SKM-1 treated with dmso at 0.1 percent for 144 hours (cell line): ENCODE data around the gene INPP4A.

ENCODE experiments used
- DNase-seq: peaks from one replicate; lab custom pipeline; 2025; ENCODE audit not compliant: unreplicated experiment; lab: John Stamatoyannopoulos, UW

Gene INPP4A

DNA sequence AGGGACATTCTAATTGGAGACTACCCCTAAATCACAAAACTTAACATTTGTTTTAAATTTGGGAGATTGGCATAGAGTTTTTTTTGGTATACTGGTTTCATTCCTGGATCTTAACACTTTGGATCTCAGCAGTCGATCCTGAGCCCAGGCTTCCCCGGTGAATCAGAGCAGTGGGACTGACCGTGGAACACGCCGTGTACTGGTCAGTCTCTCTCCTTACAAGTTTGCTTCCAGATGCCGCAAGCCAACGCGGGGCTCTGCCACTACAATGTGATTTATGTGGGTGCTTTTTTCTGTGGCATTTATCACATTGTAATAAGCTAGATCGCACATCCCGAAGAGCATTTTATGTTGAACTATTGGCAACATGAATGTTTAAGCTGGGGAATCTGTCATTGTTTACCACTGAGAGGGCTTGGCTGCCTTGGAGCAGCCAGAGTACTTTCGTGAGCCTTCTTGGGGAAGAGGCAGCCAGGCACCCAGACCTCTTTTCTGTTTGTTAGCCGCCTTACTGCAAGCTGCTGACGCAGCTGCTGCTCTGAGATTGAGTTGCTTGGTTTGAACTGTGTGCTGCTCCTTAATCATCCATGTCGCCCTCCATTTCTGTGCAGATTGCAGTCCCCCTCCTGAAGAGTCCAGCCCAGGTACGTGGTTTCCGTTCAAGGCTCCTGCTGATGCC is 114.3 kb downstream of the INPP4A start:
- no peak for DNase-seq

- no peak for DNase-seq
These were observed 114.9 kb downstream of the INPP4A start for GRCh38 chr2:98559581-98559980.

DNA sequence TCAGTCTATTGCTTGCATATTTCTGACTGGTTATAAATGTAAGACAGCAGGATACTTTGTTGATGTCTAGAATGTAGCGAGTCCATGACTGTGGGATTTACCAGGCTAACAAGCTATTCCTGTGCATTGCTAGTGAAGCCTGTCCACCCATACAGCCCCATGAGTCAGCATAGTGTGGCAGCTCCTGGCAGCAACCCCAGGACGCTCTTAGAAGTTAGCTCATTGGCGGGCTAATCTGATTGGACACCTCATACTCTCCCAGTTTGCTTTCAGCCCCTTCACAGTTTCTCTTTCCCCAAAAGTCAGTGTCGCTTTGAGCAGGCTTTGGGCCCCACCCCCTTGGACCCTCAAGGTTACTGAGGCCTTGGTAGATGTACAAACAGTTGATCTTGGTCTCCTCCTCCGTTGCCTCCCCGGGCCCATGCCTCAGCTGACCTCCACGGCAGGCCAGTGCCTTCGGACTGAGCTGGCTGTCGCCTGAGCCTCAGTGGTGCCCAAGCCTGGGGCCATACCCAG is 115.7 kb downstream of the INPP4A start:
- no peak for DNase-seq

GRCh38 chr2:98561018-98561417 is 116.4 kb downstream of the INPP4A start:
- no peak for DNase-seq

DNA sequence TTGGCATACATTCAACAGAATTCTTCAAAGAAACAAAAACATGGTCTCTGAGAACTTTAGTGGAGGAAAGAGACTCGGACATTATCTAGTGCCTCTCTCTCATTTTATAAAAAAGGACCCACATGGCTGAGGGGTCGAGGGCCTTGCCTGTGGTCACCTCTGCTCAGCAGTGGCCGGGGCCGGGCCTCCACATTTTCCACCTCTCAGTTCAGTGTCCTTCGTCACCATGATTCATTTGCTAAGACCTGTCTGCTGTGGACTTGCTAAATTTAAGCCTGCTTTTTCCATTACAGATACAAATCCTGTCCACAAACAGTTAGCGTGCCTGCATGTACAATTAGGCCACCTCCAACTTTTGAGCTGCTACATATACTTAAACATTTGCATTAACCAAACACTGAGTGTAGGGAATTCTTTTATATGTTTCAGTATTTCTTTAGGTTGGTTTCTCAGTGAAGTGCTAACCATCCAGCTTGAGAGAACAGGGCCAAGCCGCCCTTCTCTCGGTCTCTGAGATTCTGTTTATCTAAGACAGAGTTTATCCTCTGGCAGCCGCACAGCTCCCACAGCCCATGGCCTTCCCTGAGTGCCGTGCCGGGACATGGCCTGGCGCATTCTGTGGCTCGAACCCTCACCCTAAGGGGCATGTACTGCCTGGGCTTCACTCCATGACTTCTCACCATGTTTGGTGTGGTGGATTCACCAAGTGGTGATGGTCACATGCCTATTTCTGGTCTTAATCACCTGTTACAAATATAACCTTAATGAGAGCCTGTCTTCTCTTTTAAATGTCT is 117.4 kb downstream of the INPP4A start:
- DNase-seq = no peak

DNA sequence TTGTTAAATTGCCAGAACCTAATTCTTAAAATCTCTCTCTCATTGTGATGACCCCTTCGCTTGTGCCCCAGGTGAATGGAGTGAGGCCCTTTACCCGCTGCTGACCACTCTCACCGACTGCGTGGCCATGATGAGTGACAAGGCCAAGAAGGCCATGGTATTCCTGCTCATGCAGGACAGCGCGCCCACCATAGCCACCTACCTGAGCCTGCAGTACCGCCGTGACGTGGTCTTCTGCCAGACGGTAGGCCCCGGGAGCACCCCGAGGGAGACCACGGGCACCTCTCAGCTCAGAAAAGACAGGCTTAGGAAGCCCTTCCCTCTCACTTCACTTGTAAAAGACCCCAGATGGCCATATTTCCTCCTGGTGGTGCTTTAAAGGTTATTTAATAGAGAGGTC is 118.7 kb downstream of the INPP4A start:
- DNase-seq = no peak

DNA sequence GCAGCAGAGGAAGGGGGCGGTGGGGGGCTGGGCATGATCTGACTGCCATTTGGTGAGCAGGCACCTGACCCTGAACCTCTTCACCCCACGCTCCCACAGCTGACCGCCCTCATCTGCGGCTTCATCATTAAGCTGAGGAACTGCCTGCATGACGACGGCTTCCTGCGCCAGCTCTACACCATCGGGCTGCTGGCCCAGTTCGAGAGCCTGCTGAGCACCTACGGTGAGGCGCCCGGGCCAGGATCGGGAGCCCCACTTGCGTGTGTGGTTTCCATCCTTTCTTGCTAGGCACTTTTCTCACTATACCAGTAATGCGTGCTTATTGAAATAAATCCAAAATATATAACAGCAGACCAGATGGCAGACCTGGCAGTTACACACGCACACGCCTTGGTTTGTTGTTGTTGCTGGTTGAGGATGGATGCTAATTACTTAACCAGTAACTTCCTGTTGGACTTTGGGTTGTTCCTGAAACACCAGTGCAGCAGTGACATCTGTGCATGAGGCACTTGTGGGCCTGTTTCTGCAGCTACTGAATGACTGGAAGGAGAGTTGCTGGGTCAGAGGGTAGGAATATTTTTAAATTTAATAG is 120.0 kb downstream of the INPP4A start:
- DNase-seq = no peak

GRCh38 chr2:98565286-98565860 is 120.7 kb downstream of the INPP4A start:
- DNase-seq = no peak

DNA sequence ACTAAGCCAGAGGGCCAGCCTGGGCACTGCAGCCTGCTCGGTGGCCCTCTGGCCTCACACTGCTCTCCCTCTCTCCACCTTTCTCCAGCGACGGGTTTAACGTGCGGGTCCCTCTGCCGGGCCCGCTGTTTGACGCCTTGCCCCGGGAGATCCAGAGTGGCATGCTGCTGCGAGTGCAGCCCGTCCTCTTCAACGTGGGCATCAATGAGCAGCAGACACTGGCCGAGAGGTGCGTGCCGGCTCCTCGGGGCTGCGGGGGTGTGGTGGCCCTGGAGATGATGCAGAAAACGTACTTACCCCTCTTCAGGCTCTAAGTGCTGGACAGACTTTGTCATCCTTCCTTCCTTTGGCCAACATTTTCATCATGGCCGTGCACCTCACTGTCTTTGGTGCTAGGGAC is 121.3 kb downstream of the INPP4A start:
- DNase-seq = no peak

- DNase-seq = no peak
These were observed 123.7 kb downstream of the INPP4A start for GRCh38 chr2:98568161-98568956.

- peak; percentile 7 for DNase-seq
These were observed 124.6 kb downstream of the INPP4A start for GRCh38 chr2:98569197-98569793.

DNA sequence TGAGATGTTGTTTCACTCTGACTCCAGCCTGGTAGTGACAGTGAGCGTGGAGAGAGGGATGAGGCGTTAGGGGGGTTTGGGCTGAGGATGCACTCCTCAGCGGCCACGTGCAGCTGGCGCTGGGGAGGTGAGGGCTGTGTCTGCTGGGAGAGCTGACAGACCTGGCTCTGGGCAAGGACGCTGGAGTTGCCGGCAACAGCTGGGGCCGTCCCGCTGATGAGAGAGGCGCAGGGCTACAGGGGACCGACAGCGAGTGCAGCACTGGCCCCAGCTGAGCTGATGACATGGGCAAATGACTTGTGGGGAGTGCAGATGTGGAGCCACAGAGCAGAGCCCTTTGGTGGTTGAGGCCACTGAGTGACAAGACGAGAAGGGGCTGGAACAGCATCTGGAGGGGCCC is 125.3 kb downstream of the INPP4A start:
- no peak for DNase-seq

- no peak for DNase-seq
These were observed 125.7 kb downstream of the INPP4A start for GRCh38 chr2:98570356-98570755.

DNA sequence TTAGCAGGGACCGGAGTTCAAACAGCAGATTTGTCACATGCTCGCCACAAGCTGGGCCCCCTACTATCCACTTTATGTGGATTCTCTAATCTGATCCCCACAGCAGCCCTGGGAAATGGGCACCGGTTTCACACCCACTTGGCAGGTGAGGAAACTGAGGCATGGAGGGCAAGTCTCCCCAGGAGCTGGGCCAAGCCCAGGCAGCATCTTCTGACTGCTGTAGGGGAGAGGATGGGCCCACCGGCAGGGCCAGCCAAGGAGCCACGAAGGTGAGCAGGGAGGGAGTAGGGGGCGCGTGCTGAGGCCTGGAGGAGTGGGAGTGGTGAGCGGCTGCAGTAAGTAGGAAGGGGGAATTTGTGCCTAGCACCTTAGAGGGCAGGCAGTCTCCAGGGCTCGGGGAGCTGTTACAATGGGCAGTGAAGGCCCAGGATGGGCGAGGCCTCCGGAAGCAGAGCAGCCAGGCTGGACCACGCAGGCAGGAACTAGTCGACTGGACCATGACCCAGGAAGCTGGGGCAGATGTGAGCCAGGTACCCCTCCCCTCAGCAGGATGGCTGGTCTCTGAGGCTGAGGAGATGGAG is 126.6 kb downstream of the INPP4A start:
- DNase-seq = no peak

DNA sequence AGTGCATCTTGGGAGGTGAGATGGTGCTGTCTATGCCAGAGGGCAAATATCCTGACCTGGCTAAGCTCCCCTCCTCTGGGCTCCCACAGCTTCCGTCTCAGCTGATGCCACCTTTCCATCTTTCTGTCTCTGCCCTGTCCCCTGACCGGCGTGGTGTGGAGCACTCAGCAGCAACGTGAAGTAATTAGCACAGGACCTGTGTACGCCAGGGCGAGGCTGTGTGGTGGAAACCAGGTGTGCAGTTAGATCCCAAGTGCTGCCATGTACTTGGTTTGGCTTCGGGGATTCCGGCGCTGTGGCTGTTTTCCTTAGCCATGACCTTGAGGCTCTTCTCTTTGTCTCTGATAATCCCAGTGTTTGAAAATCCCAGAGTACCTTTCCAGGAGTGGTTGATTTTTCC is 127.1 kb downstream of the INPP4A start:
- DNase-seq = no peak

- DNase-seq = no peak
These were observed 127.6 kb downstream of the INPP4A start for GRCh38 chr2:98572211-98572610.

DNA sequence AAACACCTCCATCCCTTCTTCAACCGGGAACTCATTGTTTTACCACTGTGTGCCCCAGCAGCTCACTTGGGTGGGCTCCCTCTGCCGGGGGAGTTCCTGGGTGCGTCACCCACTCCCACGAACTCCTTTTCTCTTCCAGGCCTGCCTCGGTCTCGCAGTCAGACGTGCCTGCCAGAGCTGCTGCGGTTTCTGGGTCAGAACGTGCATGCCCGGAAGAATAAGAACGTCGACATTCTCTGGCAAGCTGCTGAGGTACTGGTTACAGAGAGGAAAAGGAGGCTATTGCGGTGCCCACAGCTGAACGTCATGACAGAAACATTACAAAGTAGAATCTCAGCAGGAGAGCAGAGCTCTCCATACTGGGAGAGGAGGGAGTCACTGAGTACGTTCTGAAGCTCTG is 128.0 kb downstream of the INPP4A start:
- DNase-seq = no peak

- no peak for DNase-seq
These were observed 128.8 kb downstream of the INPP4A start for GRCh38 chr2:98573426-98573825.

- no peak for DNase-seq
These were observed 132.1 kb downstream of the INPP4A start for GRCh38 chr2:98576666-98577312.

DNA sequence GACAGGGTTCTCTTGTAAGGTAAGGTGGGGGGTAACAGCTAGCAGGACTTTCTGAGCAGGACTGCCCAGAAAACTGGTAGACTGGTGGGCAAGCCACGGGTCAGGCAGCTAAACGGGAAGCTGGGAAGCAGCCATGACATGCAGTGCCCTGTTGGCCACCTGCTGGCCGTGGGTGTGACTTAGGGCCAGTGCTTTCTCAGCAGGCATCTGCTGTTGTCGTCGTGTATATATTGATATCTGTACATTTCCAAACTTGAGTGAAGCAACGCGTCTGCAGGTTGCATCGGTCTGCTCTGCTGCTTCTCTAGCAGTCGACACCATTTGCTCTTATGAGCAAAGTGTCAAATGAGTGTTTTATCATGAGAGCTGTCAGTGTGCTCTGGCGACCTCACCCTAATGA is 132.7 kb downstream of the INPP4A start:
- DNase-seq = no peak
